IMR-90 (cell line): ENCODE results near the gene SPACA7. TPM values are rescaled to one million over a fixed set of nuclear protein-coding genes. Genes with fewer than 3 reads are reported as not detected.

ENCODE experiments used
- ATAC-seq: fragments of 200-7000 bp; cut with Tn5 transposase; 2 replicates; pipeline ENCODE4 v1.9.1; 2020; ENCODE audit warnings: low read depth, mild to moderate bottlenecking, moderate library complexity
- BruUV-seq: library from RNA; stranded (reverse); fragments of 400-500 nt; replicated peaks from 2 replicates; lab custom pipeline; 2021; lab: Mats Ljungman, UMichigan
- CTCF ChIA-PET: fragments of 300-600 bp; formaldehyde crosslinking; extraction: SDS; loops from one replicate; lab custom pipeline; 2021; ENCODE audit warnings: antibody characterized with exemption; lab: Yijun Ruan, JAX
- POLR2A ChIA-PET: fragments of 300-600 bp; sonication (Branson Sonifier 250); formaldehyde crosslinking; loops from one replicate; lab custom pipeline; 2022; ENCODE audit warnings: antibody characterized with exemption; ENCODE audit not compliant: unreplicated experiment; lab: Charles Lee
- DNase-seq: peaks from one replicate; pipeline ENCODE4 v3.0.0; 2013
- H2AFZ ChIP-seq: replicated peaks from 2 replicates; pipeline ENCODE3; 2013; ENCODE audit warnings: low read length, mild to moderate bottlenecking; ENCODE audit not compliant: poor library complexity
- H2AK5ac ChIP-seq: 2 replicates; pipeline ENCODE4 v1.6.1; 2013; ENCODE audit warnings: low read depth, low read length, inconsistent platforms
- H2AK9ac ChIP-seq: replicated peaks from 2 replicates; pipeline ENCODE3; 2013; ENCODE audit warnings: mild to moderate bottlenecking, low read depth, low read length, moderate library complexity; ENCODE audit not compliant: poor library complexity
- H2BK120ac ChIP-seq: 2 replicates; pipeline ENCODE4 v1.6.1; 2013; ENCODE audit warnings: low read depth, low read length, inconsistent platforms
- H2BK15ac ChIP-seq: 3 replicates; pipeline ENCODE4 v1.6.1; 2013; ENCODE audit warnings: low read depth, low read length, inconsistent platforms
- H2BK20ac ChIP-seq: 2 replicates; pipeline ENCODE4 v1.6.1; 2013; ENCODE audit warnings: low read depth, mild to moderate bottlenecking, inconsistent platforms, low read length, moderate library complexity
- H2BK5ac ChIP-seq: 2 replicates; pipeline ENCODE4 v1.6.1; 2013; ENCODE audit warnings: mild to moderate bottlenecking, low read depth, low read length, inconsistent platforms; ENCODE audit not compliant: poor library complexity, severe bottlenecking
- H3K14ac ChIP-seq: replicated peaks from 2 replicates; pipeline ENCODE4 v1.6.1; 2013; ENCODE audit warnings: low read depth, low read length, inconsistent platforms
- H3K18ac ChIP-seq: 2 replicates; pipeline ENCODE4 v1.6.1; 2013; ENCODE audit warnings: low read depth, low read length, control low read depth
- H3K23ac ChIP-seq: 2 replicates; pipeline ENCODE4 v1.6.1; 2013; ENCODE audit warnings: low read depth, low read length, inconsistent platforms
- H3K27ac ChIP-seq: 2 replicates; pipeline ENCODE4 v1.5.1; 2013; ENCODE audit warnings: mild to moderate bottlenecking, control low read depth, low read length; ENCODE audit not compliant: insufficient read depth
- H3K27me3 ChIP-seq: 2 replicates; pipeline ENCODE4 v1.6.1; 2013; ENCODE audit warnings: low read length; ENCODE audit not compliant: control insufficient read depth, insufficient read depth
- H3K36me3 ChIP-seq: 2 replicates; pipeline ENCODE4 v1.6.1; 2013; ENCODE audit warnings: low read length, mixed read lengths; ENCODE audit not compliant: control insufficient read depth, insufficient read depth
- H3K4ac ChIP-seq: 2 replicates; pipeline ENCODE4 v1.6.1; 2013; ENCODE audit warnings: low read depth, low read length, inconsistent platforms
- H3K4me1 ChIP-seq: 2 replicates; pipeline ENCODE4 v1.6.1; 2013; ENCODE audit warnings: low read length, mixed read lengths; ENCODE audit not compliant: control insufficient read depth, insufficient read depth
- H3K4me2 ChIP-seq: 2 replicates; pipeline ENCODE4 v1.6.1; 2013; ENCODE audit warnings: low read depth, mild to moderate bottlenecking, control low read depth, low read length, moderate library complexity
- H3K4me3 ChIP-seq: 2 replicates; pipeline ENCODE4 v1.5.1; 2013; ENCODE audit warnings: low read depth, mild to moderate bottlenecking, control low read depth, low read length, moderate library complexity; ENCODE audit not compliant: insufficient read depth
- H3K56ac ChIP-seq: 2 replicates; pipeline ENCODE4 v1.6.1; 2013; ENCODE audit warnings: low read length, inconsistent platforms; ENCODE audit not compliant: insufficient read depth; ENCODE audit errors: extremely low read depth
- H3K79me1 ChIP-seq, 2 experiments: 2 replicates each; pipeline ENCODE4 v1.6.1; 2013; ENCODE audit warnings: low read length in 2 of 2, inconsistent platforms in 1 of 2, low read depth in 1 of 2
- H3K9ac ChIP-seq: 2 replicates; pipeline ENCODE4 v1.6.1; 2013; ENCODE audit warnings: low read depth, low read length, control low read depth
- H3K9me1 ChIP-seq: 2 replicates; pipeline ENCODE4 v1.6.1; 2013; ENCODE audit warnings: low read length, inconsistent platforms; ENCODE audit not compliant: insufficient read depth
- H3K9me3 ChIP-seq: 2 replicates; pipeline ENCODE4 v1.6.1; 2013; ENCODE audit warnings: low read length; ENCODE audit not compliant: control insufficient read depth, insufficient read depth
- H4K20me1 ChIP-seq: 2 replicates; pipeline ENCODE4 v1.6.1; 2013; ENCODE audit warnings: low read length, inconsistent platforms; ENCODE audit not compliant: insufficient read depth
- H4K5ac ChIP-seq: 2 replicates; pipeline ENCODE4 v1.6.1; 2013; ENCODE audit warnings: mild to moderate bottlenecking, low read depth, low read length, control low read depth
- H4K8ac ChIP-seq, 2 experiments: 2 replicates each; pipeline ENCODE4 v1.6.1; 2013; ENCODE audit warnings: low read depth in 2 of 2, low read length in 2 of 2, control low read depth in 1 of 2, inconsistent platforms in 1 of 2
- H4K91ac ChIP-seq: 2 replicates; pipeline ENCODE4 v1.6.1; 2013; ENCODE audit warnings: low read depth, low read length, inconsistent platforms; ENCODE audit not compliant: insufficient read depth
- BHLHE40 ChIP-seq: fragments of 150-350 bp; IDR thresholded peaks from 2 replicates; pipeline ENCODE4 v1.6.1; 2016; ENCODE audit warnings: mild to moderate bottlenecking, low read depth, low read length
- CTCF ChIP-seq: conservative IDR thresholded peaks from 2 replicates; pipeline ENCODE4 v1.5.1; 2012; ENCODE audit warnings: mild to moderate bottlenecking, low read depth, low read length, improper control_type of control experiment
- WGBS, 2 experiments: methylation state at CpG; one replicate each; pipeline versions ENCODE4 v1.1.5 to v1.1.7; 2013; ENCODE audit warnings: missing lambda C conversion rate in 2 of 2; ENCODE audit not compliant: insufficient read length in 1 of 2; ENCODE audit errors: extremely low coverage in 2 of 2; 5-methylcytosine and 5-hydroxymethylcytosine counted together
- dilution Hi-C: fragments of 300-500 bp; cut with HindIII; formaldehyde crosslinking; loops from one replicate; pipeline ENCODE4 v1.14.3; 2018; ENCODE audit warnings: low sequenced_read_pairs; ENCODE audit not compliant: unreplicated experiment
- in situ Hi-C: fragments of 300-500 bp; cut with MboI; formaldehyde crosslinking; loops from 3 replicates; pipeline ENCODE4 v1.14.3; 2019; ENCODE audit warnings: low sequenced_read_pairs, inconsistent platforms, mixed read lengths
- intact Hi-C: fragments of 100-400 bp; cut with micrococcal nuclease; formaldehyde crosslinking; loops from 2 replicates; pipeline ENCODE4 v1.10.0; 2022
- polyA plus RNA-seq, 3 experiments: library from polyadenylated mRNA; depleted of rRNA; stranded (reverse); fragments of >200 nt; gene quantifications; 2 replicates each; pipeline ENCODE4 v1.2.3, GENCODE V29; 2012; ENCODE audit warnings: low replicate concordance in 1 of 3
- total RNA-seq: library from RNA; depleted of rRNA; stranded (reverse); fragments of >200 nt; gene quantifications from 2 replicates; pipeline ENCODE4 v1.2.3, GENCODE V29; 2012

Gene SPACA7
- total and polyA plus RNA-seq, 2 of the 4 experiments (the other 2 are of a cell fraction), result not detected

GRCh38 chr13:112347986-112348385 lies 28.2 kb upstream of the SPACA7 start:
- Histone ChIP-seq H3K9me1 (no peaks in the 10 kb centered on the region), H2BK120ac (no peak overlapping the region), H3K4ac (no peak overlapping the region), H3K27ac (no peak overlapping the region), H2AK5ac (no peak overlapping the region), H3K9me3 (peaks cover 27% of the 10 kb centered on the region), H4K8ac (no peak overlapping the region), H3K9ac (no peak overlapping the region), H3K79me1 (no peaks in the 10 kb centered on the region), H2AFZ (no peak overlapping the region), H3K4me1 (no peaks in the 10 kb centered on the region), H3K14ac (no peak overlapping the region), H2BK20ac (no peak overlapping the region), H2AK9ac (no peak overlapping the region), H3K27me3 (no peaks in the 10 kb centered on the region), H3K4me3 (no peak overlapping the region), H3K4me2 (no peak overlapping the region), H4K5ac (no peak overlapping the region), H3K23ac (no peak overlapping the region), H4K20me1 (no peaks in the 10 kb centered on the region), H3K18ac (no peak overlapping the region), H3K56ac (no peak overlapping the region), H3K36me3 (no peaks in the 10 kb centered on the region), H4K91ac (no peak overlapping the region), H2BK15ac (no peak overlapping the region), H2BK5ac (no peak overlapping the region)
- ATAC-seq, result no peak
- intact Hi-C loops (no loop called here), dilution Hi-C loops (no loop called here), in situ Hi-C loops (no loop called here)
- DNase-seq, result no peak
- 80% methylated on average over 2 of the region's 10 CpGs; no CpG with 5 or more reads in 1 of the 2 experiments for WGBS, 2 experiments
- TF ChIP-seq CTCF, result no peak
- TF ChIP-seq BHLHE40, result no peak
- no TSS peak for BruUV-seq
- ChIA-PET POLR2A (no interaction called here), CTCF (no interaction called here)
